ENCODE measurements around the gene KRT15.

KRT15 gene

GRCh38 chr17:41528959-41529353 lies 10.3 kb upstream of the KRT15 start:
- no peak overlapping the region for H3K4me3 ChIP-seq (ENCODE audit: control insufficient read depth in 1 of 7, extremely low read depth in 1 of 7, insufficient read depth in 4 of 7, low read depth in 2 of 7, low read length in 6 of 7)
- ChIA-PET POLR2A (no interaction called here), CTCF (interaction anchor here (0.9 kb wide), 1 partner anchor 51 kb away, joined by 3 read pairs; no protein-coding TSS in a partner anchor)
- DNase-seq: peak in 1 of 3 donors; percentile 14
- H3K9me3 ChIP-seq (ENCODE audit: control extremely low read depth in 1 of 5, control insufficient read depth in 4 of 5, insufficient read depth in 2 of 5, low read depth in 1 of 5, low read length in 4 of 5): no peaks in the 10 kb centered on the region
- H3K4me1 ChIP-seq (ENCODE audit: control extremely low read depth in 1 of 4, control insufficient read depth in 4 of 4, insufficient read depth in 4 of 4, low read length in 3 of 4): peaks cover 0 to 15% (median 9%) of the 10 kb centered on the region in 4 experiments
- H3K27ac ChIP-seq (ENCODE audit: insufficient read depth in 1 of 2, low read depth in 1 of 2, low read length in 2 of 2, poor library complexity in 1 of 2, severe bottlenecking in 2 of 2): peak overlapping the region in 1 of 2 experiments; percentile 72
- 47% methylated on average over 10 of the region's 10 CpGs for WGBS (ENCODE audit: insufficient coverage)
- no peaks in the 10 kb centered on the region for H3K36me3 ChIP-seq (ENCODE audit: control insufficient read depth in 4 of 4, insufficient read depth in 4 of 4, low read length in 3 of 4)
- H3K27me3 ChIP-seq (replicated peaks in 2 of 5; ENCODE audit: control insufficient read depth in 4 of 5, insufficient read depth in 5 of 5, low read length in 4 of 5): peaks cover 6 to 95% (median 37%) of the 10 kb centered on the region in 5 experiments

GRCh38 chr17:41527063-41528023 lies 8.7 kb upstream of the KRT15 start:
- Histone ChIP-seq H3K9me3 (ENCODE audit: control extremely low read depth in 1 of 5, control insufficient read depth in 4 of 5, insufficient read depth in 2 of 5, low read depth in 1 of 5, low read length in 4 of 5) (no peaks in the 10 kb centered on the region), H3K36me3 (ENCODE audit: control insufficient read depth in 4 of 4, insufficient read depth in 4 of 4, low read length in 3 of 4) (no peaks in the 10 kb centered on the region), H3K27me3 (replicated peaks in 2 of 5; ENCODE audit: control insufficient read depth in 4 of 5, insufficient read depth in 5 of 5, low read length in 4 of 5) (peaks cover 2 to 83% (median 31%) of the 10 kb centered on the region in 5 experiments), H3K4me3 (ENCODE audit: control insufficient read depth in 1 of 7, extremely low read depth in 1 of 7, insufficient read depth in 4 of 7, low read depth in 2 of 7, low read length in 6 of 7) (peak overlapping the region in 4 of 7 experiments; percentile 20 to 54 (median 40)), H3K4me1 (ENCODE audit: control extremely low read depth in 1 of 4, control insufficient read depth in 4 of 4, insufficient read depth in 4 of 4, low read length in 3 of 4) (peaks cover 0 to 15% (median 9%) of the 10 kb centered on the region in 4 experiments), H3K27ac (ENCODE audit: insufficient read depth in 1 of 2, low read depth in 1 of 2, low read length in 2 of 2, poor library complexity in 1 of 2, severe bottlenecking in 2 of 2) (peak overlapping the region in 1 of 2 experiments; percentile 43)
- DNase-seq: peak in 2 of 3 donors; percentile 29 to 58
- CTCF ChIA-PET: interaction anchor here (1.5 kb wide), 1 partner anchor 22 kb away, joined by 7 read pairs; no protein-coding TSS in a partner anchor
- 5% methylated on average over 55 of the region's 62 CpGs for WGBS (ENCODE audit: insufficient coverage)
- POLR2A ChIA-PET: no interaction called here

- no peaks in the 10 kb centered on the region for H3K36me3 ChIP-seq (ENCODE audit: control insufficient read depth in 4 of 4, insufficient read depth in 4 of 4, low read length in 3 of 4)
- H3K9me3 ChIP-seq (ENCODE audit: control extremely low read depth in 1 of 5, control insufficient read depth in 4 of 5, insufficient read depth in 2 of 5, low read depth in 1 of 5, low read length in 4 of 5): no peaks in the 10 kb centered on the region
- peaks cover 0 to 54% (median 17%) of the 10 kb centered on the region in 5 experiments for H3K27me3 ChIP-seq (replicated peaks in 2 of 5; ENCODE audit: control insufficient read depth in 4 of 5, insufficient read depth in 5 of 5, low read length in 4 of 5)
- no peak overlapping the region for H3K27ac ChIP-seq (ENCODE audit: insufficient read depth in 1 of 2, low read depth in 1 of 2, low read length in 2 of 2, poor library complexity in 1 of 2, severe bottlenecking in 2 of 2)
- H3K4me3 ChIP-seq (ENCODE audit: control insufficient read depth in 1 of 7, extremely low read depth in 1 of 7, insufficient read depth in 4 of 7, low read depth in 2 of 7, low read length in 6 of 7): no peak overlapping the region
- ChIA-PET CTCF (interaction anchor here (0.8 kb wide), 1 partner anchor 26 kb away, joined by 3 read pairs; no protein-coding TSS in a partner anchor), POLR2A (no interaction called here)
- WGBS (ENCODE audit: insufficient coverage): 100% methylated on average over 11 of the region's 11 CpGs
- no peak for DNase-seq
- H3K4me1 ChIP-seq (ENCODE audit: control extremely low read depth in 1 of 4, control insufficient read depth in 4 of 4, insufficient read depth in 4 of 4, low read length in 3 of 4): peaks cover 0 to 15% (median 12%) of the 10 kb centered on the region in 4 experiments
Measured at GRCh38 chr17:41524261-41524660, 5.6 kb upstream of the KRT15 start.

GRCh38 chr17:41523787-41524186 lies 5.1 kb upstream of the KRT15 start:
- Histone ChIP-seq H3K27ac (ENCODE audit: insufficient read depth in 1 of 2, low read depth in 1 of 2, low read length in 2 of 2, poor library complexity in 1 of 2, severe bottlenecking in 2 of 2) (no peak overlapping the region), H3K27me3 (replicated peaks in 2 of 5; ENCODE audit: control insufficient read depth in 4 of 5, insufficient read depth in 5 of 5, low read length in 4 of 5) (peaks cover 0 to 49% (median 14%) of the 10 kb centered on the region in 5 experiments)
- POLR2A ChIA-PET: no interaction called here

GRCh38 chr17:41523225-41523593 lies 4.5 kb upstream of the KRT15 start:
- no peak for DNase-seq
- ChIA-PET POLR2A (no interaction called here), CTCF (no interaction called here)
- Histone ChIP-seq H3K9me3 (ENCODE audit: control extremely low read depth in 1 of 5, control insufficient read depth in 4 of 5, insufficient read depth in 2 of 5, low read depth in 1 of 5, low read length in 4 of 5) (no peaks in the 10 kb centered on the region), H3K27ac (ENCODE audit: insufficient read depth in 1 of 2, low read depth in 1 of 2, low read length in 2 of 2, poor library complexity in 1 of 2, severe bottlenecking in 2 of 2) (no peak overlapping the region), H3K27me3 (replicated peaks in 2 of 5; ENCODE audit: control insufficient read depth in 4 of 5, insufficient read depth in 5 of 5, low read length in 4 of 5) (peaks cover 0 to 43% (median 12%) of the 10 kb centered on the region in 5 experiments), H3K36me3 (ENCODE audit: control insufficient read depth in 4 of 4, insufficient read depth in 4 of 4, low read length in 3 of 4) (no peaks in the 10 kb centered on the region), H3K4me1 (ENCODE audit: control extremely low read depth in 1 of 4, control insufficient read depth in 4 of 4, insufficient read depth in 4 of 4, low read length in 3 of 4) (peaks cover 0 to 12% (median 11%) of the 10 kb centered on the region in 4 experiments), H3K4me3 (ENCODE audit: control insufficient read depth in 1 of 7, extremely low read depth in 1 of 7, insufficient read depth in 4 of 7, low read depth in 2 of 7, low read length in 6 of 7) (no peak overlapping the region)
- WGBS (ENCODE audit: insufficient coverage): no CpG with 5 or more reads among the region's 4 CpGs

More at GRCh38 chr17:41523787-41524186, 5.1 kb upstream of the KRT15 start:
- Histone ChIP-seq H3K4me1 (ENCODE audit: control extremely low read depth in 1 of 4, control insufficient read depth in 4 of 4, insufficient read depth in 4 of 4, low read length in 3 of 4) (peaks cover 0 to 15% (median 12%) of the 10 kb centered on the region in 4 experiments), H3K4me3 (ENCODE audit: control insufficient read depth in 1 of 7, extremely low read depth in 1 of 7, insufficient read depth in 4 of 7, low read depth in 2 of 7, low read length in 6 of 7) (no peak overlapping the region), H3K9me3 (ENCODE audit: control extremely low read depth in 1 of 5, control insufficient read depth in 4 of 5, insufficient read depth in 2 of 5, low read depth in 1 of 5, low read length in 4 of 5) (no peaks in the 10 kb centered on the region), H3K36me3 (ENCODE audit: control insufficient read depth in 4 of 4, insufficient read depth in 4 of 4, low read length in 3 of 4) (no peaks in the 10 kb centered on the region)
- DNase-seq: no peak
- 89% methylated on average over 17 of the region's 19 CpGs for WGBS (ENCODE audit: insufficient coverage)
- CTCF ChIA-PET: no interaction called here

- WGBS (ENCODE audit: insufficient coverage): 95% methylated on average over 8 of the region's 12 CpGs
- ChIA-PET CTCF (no interaction called here), POLR2A (no interaction called here)
- H3K4me3 ChIP-seq (ENCODE audit: control insufficient read depth in 1 of 7, extremely low read depth in 1 of 7, insufficient read depth in 4 of 7, low read depth in 2 of 7, low read length in 6 of 7): no peak overlapping the region
- no peak overlapping the region for H3K27ac ChIP-seq (ENCODE audit: insufficient read depth in 1 of 2, low read depth in 1 of 2, low read length in 2 of 2, poor library complexity in 1 of 2, severe bottlenecking in 2 of 2)
- H3K36me3 ChIP-seq (ENCODE audit: control insufficient read depth in 4 of 4, insufficient read depth in 4 of 4, low read length in 3 of 4): no peaks in the 10 kb centered on the region
- DNase-seq: no peak
- peaks cover 0 to 37% (median 11%) of the 10 kb centered on the region in 5 experiments for H3K27me3 ChIP-seq (replicated peaks in 2 of 5; ENCODE audit: control insufficient read depth in 4 of 5, insufficient read depth in 5 of 5, low read length in 4 of 5)
- H3K4me1 ChIP-seq (ENCODE audit: control extremely low read depth in 1 of 4, control insufficient read depth in 4 of 4, insufficient read depth in 4 of 4, low read length in 3 of 4): peaks cover 0 to 8% (median 6%) of the 10 kb centered on the region in 4 experiments
- H3K9me3 ChIP-seq (ENCODE audit: control extremely low read depth in 1 of 5, control insufficient read depth in 4 of 5, insufficient read depth in 2 of 5, low read depth in 1 of 5, low read length in 4 of 5): no peaks in the 10 kb centered on the region
Measured at GRCh38 chr17:41522301-41523224, 3.9 kb upstream of the KRT15 start.

Data from common myeloid progenitor, CD34-positive (primary cell).